Measurements from ENCODE around the gene CEMIP. TPM values are rescaled to one million over a fixed set of nuclear protein-coding genes. Genes with fewer than 3 reads are reported as not detected.

CEMIP gene
- total RNA-seq, 1 experiment from 2014 or later = 0.68 TPM

- no peak for DNase-seq (ENCODE audit: low spot score)
These were observed 6.7 kb downstream of the CEMIP start for GRCh38 chr15:80785811-80786354.

GRCh38 chr15:80787316-80787715, 8.1 kb downstream of the CEMIP start:
- DNase-seq (ENCODE audit: low spot score) = no peak

- no peak for DNase-seq (ENCODE audit: low spot score)
These were observed 9.4 kb downstream of the CEMIP start for GRCh38 chr15:80788536-80788935.

GRCh38 chr15:80789296-80789695, 10.1 kb downstream of the CEMIP start:
- DNase-seq (ENCODE audit: low spot score) = no peak

GRCh38 chr15:80789796-80790195, 10.6 kb downstream of the CEMIP start:
- DNase-seq (ENCODE audit: low spot score) = no peak

GRCh38 chr15:80790236-80790635, 11.1 kb downstream of the CEMIP start:
- no peak for DNase-seq (ENCODE audit: low spot score)

- DNase-seq (ENCODE audit: low spot score) = no peak
These were observed 11.8 kb downstream of the CEMIP start for GRCh38 chr15:80791004-80791403.

- DNase-seq (ENCODE audit: low spot score) = no peak
These were observed 17.2 kb downstream of the CEMIP start for GRCh38 chr15:80796407-80796806.

GRCh38 chr15:80798911-80799310, 19.7 kb downstream of the CEMIP start:
- DNase-seq (ENCODE audit: low spot score) = no peak

GRCh38 chr15:80800067-80800466, 20.9 kb downstream of the CEMIP start:
- no peak for DNase-seq (ENCODE audit: low spot score)

- DNase-seq (ENCODE audit: low spot score) = peak; percentile 64
These were observed 22.9 kb downstream of the CEMIP start for GRCh38 chr15:80801891-80802680.

GRCh38 chr15:80803580-80804525, 24.7 kb downstream of the CEMIP start:
- DNase-seq (ENCODE audit: low spot score) = no peak

GRCh38 chr15:80804970-80805495, 25.9 kb downstream of the CEMIP start:
- no peak for DNase-seq (ENCODE audit: low spot score)

GRCh38 chr15:80811781-80812315, 32.7 kb downstream of the CEMIP start:
- DNase-seq (ENCODE audit: low spot score) = no peak

- DNase-seq (ENCODE audit: low spot score) = no peak
These were observed 35.9 kb downstream of the CEMIP start for GRCh38 chr15:80815106-80815505.

- no peak for DNase-seq (ENCODE audit: low spot score)
These were observed 37.0 kb downstream of the CEMIP start for GRCh38 chr15:80816049-80816653.

GRCh38 chr15:80816936-80817335, 37.8 kb downstream of the CEMIP start:
- no peak for DNase-seq (ENCODE audit: low spot score)

GRCh38 chr15:80817901-80818300, 38.7 kb downstream of the CEMIP start:
- no peak for DNase-seq (ENCODE audit: low spot score)

- DNase-seq (ENCODE audit: low spot score) = no peak
These were observed 39.8 kb downstream of the CEMIP start for GRCh38 chr15:80819001-80819400.

GRCh38 chr15:80820092-80820491, 40.9 kb downstream of the CEMIP start:
- DNase-seq (ENCODE audit: low spot score) = no peak

GRCh38 chr15:80822256-80822655, 43.1 kb downstream of the CEMIP start:
- DNase-seq (ENCODE audit: low spot score) = no peak

- no peak for DNase-seq (ENCODE audit: low spot score)
These were observed 43.5 kb downstream of the CEMIP start for GRCh38 chr15:80822676-80823075.

All from H4 (cell line).